DOHH2 (cell line): Measurements from ENCODE around the gene GTF2F1.

ENCODE experiments used
- EZH2phosphoT487 ChIP-seq: fragments of 200-600 bp; sonication (generic); IDR thresholded peaks from 2 replicates; pipeline ENCODE4 v1.6.1; 2017; ENCODE audit warnings: borderline replicate concordance, mild to moderate bottlenecking, antibody characterized with exemption, low read length, moderate library complexity, mixed read lengths
- TF ChIP-seq, protein P1 (sequence below): fragments of 200-600 bp; sonication (generic); IDR thresholded peaks from one replicate; pipeline ENCODE4 v1.5.1; 2014; ENCODE audit warnings: antibody characterized with exemption, mild to moderate bottlenecking, low read depth, low read length; ENCODE audit not compliant: poor library complexity, severe bottlenecking

DNA sequence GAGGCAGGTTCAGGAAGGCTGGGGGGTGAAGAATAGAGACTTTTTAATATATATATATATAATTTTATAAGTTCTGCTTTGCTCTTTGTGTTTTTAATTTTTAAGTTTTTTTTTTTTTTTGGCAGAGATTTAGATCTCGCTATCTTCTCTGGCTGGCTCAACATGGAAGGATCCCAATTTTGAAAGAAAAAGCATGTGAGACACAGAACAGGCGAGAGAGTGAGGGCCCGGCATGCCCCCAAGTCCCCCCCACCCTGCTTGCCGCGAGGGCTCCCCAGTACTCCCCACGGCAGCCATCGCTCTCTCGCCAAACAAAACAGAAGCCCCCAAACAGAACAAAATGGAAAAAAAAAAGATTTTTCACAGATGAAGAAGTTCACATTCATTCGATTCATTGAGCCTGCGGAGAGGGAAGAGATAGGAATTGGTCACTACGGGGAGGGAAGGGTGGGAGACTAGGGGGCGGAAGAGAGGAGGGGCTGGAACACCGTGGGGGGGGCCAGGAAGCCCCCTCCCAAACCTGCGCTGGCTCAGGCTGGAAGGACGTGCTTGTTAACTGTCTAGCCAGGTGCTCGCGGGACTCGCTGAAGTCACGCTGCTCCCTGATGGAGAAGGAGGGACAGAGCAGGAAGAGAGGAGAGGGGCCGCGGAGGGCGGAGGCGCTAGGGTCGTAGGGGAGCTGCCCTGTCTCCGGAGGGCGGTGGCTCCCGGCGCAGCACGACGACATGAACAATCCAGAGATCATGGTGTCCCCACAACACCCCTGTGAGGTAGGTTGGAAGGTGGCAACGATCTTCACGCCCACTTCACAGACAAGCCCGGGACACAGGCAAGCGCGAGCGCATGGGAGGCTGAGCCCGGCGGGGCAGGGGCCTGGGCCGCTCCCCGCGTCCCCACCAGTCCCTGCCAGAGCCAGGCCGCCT is 21.0 kb upstream of the GTF2F1 start:
- TF ChIP-seq, protein P1, sequence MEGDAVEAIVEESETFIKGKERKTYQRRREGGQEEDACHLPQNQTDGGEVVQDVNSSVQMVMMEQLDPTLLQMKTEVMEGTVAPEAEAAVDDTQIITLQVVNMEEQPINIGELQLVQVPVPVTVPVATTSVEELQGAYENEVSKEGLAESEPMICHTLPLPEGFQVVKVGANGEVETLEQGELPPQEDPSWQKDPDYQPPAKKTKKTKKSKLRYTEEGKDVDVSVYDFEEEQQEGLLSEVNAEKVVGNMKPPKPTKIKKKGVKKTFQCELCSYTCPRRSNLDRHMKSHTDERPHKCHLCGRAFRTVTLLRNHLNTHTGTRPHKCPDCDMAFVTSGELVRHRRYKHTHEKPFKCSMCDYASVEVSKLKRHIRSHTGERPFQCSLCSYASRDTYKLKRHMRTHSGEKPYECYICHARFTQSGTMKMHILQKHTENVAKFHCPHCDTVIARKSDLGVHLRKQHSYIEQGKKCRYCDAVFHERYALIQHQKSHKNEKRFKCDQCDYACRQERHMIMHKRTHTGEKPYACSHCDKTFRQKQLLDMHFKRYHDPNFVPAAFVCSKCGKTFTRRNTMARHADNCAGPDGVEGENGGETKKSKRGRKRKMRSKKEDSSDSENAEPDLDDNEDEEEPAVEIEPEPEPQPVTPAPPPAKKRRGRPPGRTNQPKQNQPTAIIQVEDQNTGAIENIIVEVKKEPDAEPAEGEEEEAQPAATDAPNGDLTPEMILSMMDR: no peak
- TF ChIP-seq EZH2phosphoT487: no peak
